Adrenal gland (tissue), 19 donors: ENCODE results near the gene FTSJ3. TPM values are rescaled to one million over a fixed set of nuclear protein-coding genes. Genes with fewer than 3 reads are reported as not detected.
"Not testable (repeated sequence)": the region's sequence is repeated elsewhere in the genome, so short reads cannot be mapped to it uniquely, and the experiment has no call there.

Experiments
- DNase-seq, 7 donors: peaks; one replicate each; pipeline ENCODE4 v3.0.0-alpha.2; 2019 to 2020
- H3K27ac ChIP-seq, 5 donors: fragments of 200-600 bp; sonication (generic) in 4 of 5; 1 replicate in 3 of 5; 2 replicates in 2 of 5; pipeline versions ENCODE4 v1.5.1 to v1.8.0; 2016 to 2020; ENCODE audit warnings: mild to moderate bottlenecking in 1 of 5
- H3K27me3 ChIP-seq: fragments of 200-600 bp; 2 replicates; pipeline ENCODE4 v1.8.0; 2021
- H3K36me3 ChIP-seq, 2 donors: fragments of 200-600 bp; replicated peaks in 1 of 2; 1 replicate in 1 of 2; 2 replicates in 1 of 2; pipeline versions ENCODE4 v1.5.1 to v1.8.0; 2018 to 2022
- H3K4me1 ChIP-seq, 2 donors: fragments of 200-600 bp; replicated peaks in 1 of 2; 1 replicate in 1 of 2; 2 replicates in 1 of 2; pipeline versions ENCODE4 v1.5.1 to v1.8.0; 2018 to 2021
- H3K4me3 ChIP-seq, 4 donors: fragments of 200-600 bp; sonication (generic) in 3 of 4; one replicate each; pipeline ENCODE4 v1.5.1; 2016 to 2018
- H3K9me3 ChIP-seq, 3 donors: fragments of 200-600 bp; sonication (generic) in 1 of 3; replicated peaks in 1 of 3; 1 replicate in 2 of 3; 2 replicates in 1 of 3; pipeline versions ENCODE4 v1.5.1 to v1.8.0; 2016 to 2021
- POLR2A ChIP-seq, 2 donors: fragments of 450-650 bp; IDR thresholded peaks; one replicate each; pipeline ENCODE4 v1.6.1; 2017; ENCODE audit warnings: antibody characterized with exemption in 2 of 2, mild to moderate bottlenecking in 2 of 2, moderate library complexity in 1 of 2
- WGBS, 4 donors: extraction: QIAGEN DNeasy Blood & Tissue Kit in 2 of 4; methylation state at CpG; one replicate each; pipeline versions ENCODE4 v1.1.5 to v1.1.7; 2013 to 2017; 5-methylcytosine and 5-hydroxymethylcytosine counted together
- intact Hi-C, 2 donors: fragments of 100-400 bp; cut with DNase I; formaldehyde crosslinking; loops; one replicate each; pipeline versions ENCODE4 v1.14.1 to v1.15.0; 2022 to 2023
- long read RNA-seq, 10 donors: library from polyadenylated mRNA in 3 of 10; unstranded in 2 of 10; stranded (forward) in 1 of 10; transcript quantifications; one replicate each; pipeline ENCODE4 v2.0.0 and lab custom pipeline, GENCODE V29; 2021 to 2026
- polyA plus RNA-seq, 3 donors: library from polyadenylated mRNA; stranded (reverse); fragments of 200-250 nt in 2 of 3; fragments of 350-450 nt in 1 of 3; fragmentation: Illumina TruSeq in 1 of 3; extraction: RNeasy Lipid Tissue Mini Kit (QIAGEN cat#74804) in 1 of 3; gene quantifications; one replicate each; pipeline ENCODE4 v1.2.3, GENCODE V29; 2013 to 2014
- total RNA-seq, 9 donors: library from RNA; depleted of rRNA in 4 of 9; stranded (reverse); fragments of >200 nt in 4 of 9; fragments of 120-200 nt in 1 of 9; fragmentation: NEBNext Ultra II Directional in 1 of 9; extraction: Animal tissue kit (Norgen Biotek cat#: 25700) in 1 of 9; gene quantifications; one replicate each; pipeline versions ENCODE4 v1.1.0 to v1.2.4, GENCODE V29; 2013 to 2023
- TF ChIP-seq, protein P1 (sequence below), 6 experiments: fragments of 450-650 bp in 4 of 6; fragments of 200-600 bp in 2 of 6; sonication (generic) in 1 of 6; IDR thresholded peaks; 1 replicate in 5 of 6; 2 replicates in 1 of 6; pipeline versions ENCODE4 v1.5.1 to v1.8.0; 2016 to 2021; ENCODE audit warnings: antibody characterized with exemption in 6 of 6, mild to moderate bottlenecking in 2 of 6, moderate library complexity in 1 of 6
- donor health status: healthy with polysubstance abuse.
- donor health status: Bipolar disorder and iron deficiency.
- donor health status: DM: yes; HTN: yes; CAD: no.
- donor health status: DM: no; HTN: no; CAD: no.
- donor health status: DM: no; HTN: no; CAD: no.
- donor health status: DM: yes; HTN: yes; CAD: no.

FTSJ3 gene, protein sequence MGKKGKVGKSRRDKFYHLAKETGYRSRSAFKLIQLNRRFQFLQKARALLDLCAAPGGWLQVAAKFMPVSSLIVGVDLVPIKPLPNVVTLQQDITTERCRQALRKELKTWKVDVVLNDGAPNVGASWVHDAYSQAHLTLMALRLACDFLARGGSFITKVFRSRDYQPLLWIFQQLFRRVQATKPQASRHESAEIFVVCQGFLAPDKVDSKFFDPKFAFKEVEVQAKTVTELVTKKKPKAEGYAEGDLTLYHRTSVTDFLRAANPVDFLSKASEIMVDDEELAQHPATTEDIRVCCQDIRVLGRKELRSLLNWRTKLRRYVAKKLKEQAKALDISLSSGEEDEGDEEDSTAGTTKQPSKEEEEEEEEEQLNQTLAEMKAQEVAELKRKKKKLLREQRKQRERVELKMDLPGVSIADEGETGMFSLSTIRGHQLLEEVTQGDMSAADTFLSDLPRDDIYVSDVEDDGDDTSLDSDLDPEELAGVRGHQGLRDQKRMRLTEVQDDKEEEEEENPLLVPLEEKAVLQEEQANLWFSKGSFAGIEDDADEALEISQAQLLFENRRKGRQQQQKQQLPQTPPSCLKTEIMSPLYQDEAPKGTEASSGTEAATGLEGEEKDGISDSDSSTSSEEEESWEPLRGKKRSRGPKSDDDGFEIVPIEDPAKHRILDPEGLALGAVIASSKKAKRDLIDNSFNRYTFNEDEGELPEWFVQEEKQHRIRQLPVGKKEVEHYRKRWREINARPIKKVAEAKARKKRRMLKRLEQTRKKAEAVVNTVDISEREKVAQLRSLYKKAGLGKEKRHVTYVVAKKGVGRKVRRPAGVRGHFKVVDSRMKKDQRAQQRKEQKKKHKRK
- total RNA-seq (10 to 100 TPM; 32.4 to 56.1 (median 42.9) TPM), polyA plus RNA-seq (10 to 100 TPM; 19.4 to 54.1 (median 44.9) TPM)
- long read RNA-seq, donor 1, partial matches to known transcripts, result 17 of 21 reads
- long read RNA-seq, donor 1, other reads (novel, unspliced or antisense), result 0 of 21 reads
- long read RNA-seq, donor 2, partial matches to known transcripts, result 17 of 20 reads
- long read RNA-seq, donor 2, other reads (novel, unspliced or antisense), result 0 of 20 reads
- long read RNA-seq, donor 3, partial matches to known transcripts, result 174 of 269 reads
- long read RNA-seq, donor 3, other reads (novel, unspliced or antisense), result 93 of 269 reads
- long read RNA-seq, donor 4, transcript FTSJ3-201 (21 exons, 3,559 nt), result major isoform, 7 of 11 reads
- long read RNA-seq, donor 4, partial matches to known transcripts, result 4 of 11 reads
- long read RNA-seq, donor 4, other reads (novel, unspliced or antisense), result 0 of 11 reads
- long read RNA-seq, donor 5, transcript FTSJ3-201 (21 exons, 3,559 nt), result major isoform, 63 of 100 reads
- long read RNA-seq, donor 5, partial matches to known transcripts, result 28 of 100 reads
- long read RNA-seq, donor 5, other reads (novel, unspliced or antisense), result 9 of 100 reads
- long read RNA-seq, donor 6, transcript FTSJ3-201 (21 exons, 3,559 nt), result major isoform, 10 of 22 reads
- long read RNA-seq, donor 6, partial matches to known transcripts, result 11 of 22 reads
- long read RNA-seq, donor 6, other reads (novel, unspliced or antisense), result 1 of 22 reads
- long read RNA-seq, donor 7, partial matches to known transcripts, result 102 of 140 reads
- long read RNA-seq, donor 7, other reads (novel, unspliced or antisense), result 37 of 140 reads
- long read RNA-seq, donor 8, partial matches to known transcripts, result 215 of 325 reads
- long read RNA-seq, donor 8, other reads (novel, unspliced or antisense), result 108 of 325 reads
- long read RNA-seq, donor 9, partial matches to known transcripts, result 7 of 8 reads
- long read RNA-seq, donor 9, other reads (novel, unspliced or antisense), result 0 of 8 reads
- long read RNA-seq, donor 10, partial matches to known transcripts, result 12 of 13 reads
- long read RNA-seq, donor 10, other reads (novel, unspliced or antisense), result 0 of 13 reads

DNA sequence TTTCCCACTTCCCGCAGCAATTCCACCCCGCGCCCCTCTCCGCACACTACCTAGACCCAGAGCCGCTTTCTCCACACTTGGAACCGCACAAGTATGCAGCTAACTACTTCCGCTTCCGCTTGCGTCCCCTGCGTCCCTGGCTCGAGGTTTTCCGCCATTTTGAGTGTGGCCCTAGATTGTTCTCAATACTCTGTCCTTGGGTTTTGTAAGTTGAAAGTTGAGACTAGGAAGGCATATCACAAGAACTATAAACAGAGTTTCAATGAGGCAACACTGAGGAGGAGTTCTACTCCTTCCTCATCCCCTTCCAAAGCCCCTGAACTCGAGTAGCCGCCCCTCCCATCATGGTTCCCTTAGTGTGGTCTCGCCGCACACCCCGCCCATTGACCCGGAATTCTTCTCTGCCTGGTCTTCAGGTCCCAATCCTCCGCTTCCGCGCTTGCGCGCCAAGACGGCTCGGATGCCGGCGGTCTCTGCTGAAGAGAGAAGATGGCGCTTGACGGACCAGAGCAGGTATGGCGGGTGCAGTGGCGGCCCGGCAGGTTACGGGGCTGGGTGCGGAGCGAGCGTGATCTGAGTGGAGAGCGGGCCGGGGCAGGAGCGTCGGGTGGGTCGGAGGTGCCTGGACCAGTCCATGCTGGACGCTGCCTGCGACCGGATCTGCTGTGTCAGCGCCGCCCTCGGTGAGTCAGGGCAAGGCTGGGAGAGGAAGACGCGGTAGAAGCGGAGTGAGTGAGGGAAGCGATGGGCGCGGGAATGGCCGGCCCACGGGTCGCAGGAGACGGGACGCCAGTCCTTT, at the start of gene FTSJ3, which contains the start of gene PSMC5:
FTSJ3 (minus strand) TSS at position 662 of the 799 bp plus-strand sequence. CDS start 761 bp downstream, outside the sequence.
PSMC5 (plus strand) TSS at position 430 of the 799 bp plus-strand sequence; CDS start at position 490, 60 bp downstream.
- H3K4me3 ChIP-seq, result peak within 1 kb of the TSS; percentile 63 to 99 (median 74)
- H3K27me3 ChIP-seq, result no peaks in the 10 kb centered on the region
- peaks cover 0 to 70% of the 10 kb centered on the region in 2 donors for H3K36me3 ChIP-seq
- intact Hi-C loops, result no loop called here
- peak within 1 kb of the TSS; percentile 67 to 98 (median 89) for H3K27ac ChIP-seq
- DNase-seq, result peak; percentile 92 to 97 (median 97)
- 0 to 1% (median 0%) methylated on average over 35 to 58 of the region's 58 CpGs for WGBS, 4 donors
- no peaks in the 10 kb centered on the region for H3K9me3 ChIP-seq
- TF ChIP-seq, protein P1, sequence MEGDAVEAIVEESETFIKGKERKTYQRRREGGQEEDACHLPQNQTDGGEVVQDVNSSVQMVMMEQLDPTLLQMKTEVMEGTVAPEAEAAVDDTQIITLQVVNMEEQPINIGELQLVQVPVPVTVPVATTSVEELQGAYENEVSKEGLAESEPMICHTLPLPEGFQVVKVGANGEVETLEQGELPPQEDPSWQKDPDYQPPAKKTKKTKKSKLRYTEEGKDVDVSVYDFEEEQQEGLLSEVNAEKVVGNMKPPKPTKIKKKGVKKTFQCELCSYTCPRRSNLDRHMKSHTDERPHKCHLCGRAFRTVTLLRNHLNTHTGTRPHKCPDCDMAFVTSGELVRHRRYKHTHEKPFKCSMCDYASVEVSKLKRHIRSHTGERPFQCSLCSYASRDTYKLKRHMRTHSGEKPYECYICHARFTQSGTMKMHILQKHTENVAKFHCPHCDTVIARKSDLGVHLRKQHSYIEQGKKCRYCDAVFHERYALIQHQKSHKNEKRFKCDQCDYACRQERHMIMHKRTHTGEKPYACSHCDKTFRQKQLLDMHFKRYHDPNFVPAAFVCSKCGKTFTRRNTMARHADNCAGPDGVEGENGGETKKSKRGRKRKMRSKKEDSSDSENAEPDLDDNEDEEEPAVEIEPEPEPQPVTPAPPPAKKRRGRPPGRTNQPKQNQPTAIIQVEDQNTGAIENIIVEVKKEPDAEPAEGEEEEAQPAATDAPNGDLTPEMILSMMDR (IDR thresholded peaks at IDR 0.05), result peak in 5 of 6 experiments; percentile 18 to 61 (median 44)
- peak; percentile 63 to 77 for TF ChIP-seq POLR2A (IDR thresholded peaks at IDR 0.05)
- peaks cover 8 to 29% of the 10 kb centered on the region in 2 donors for H3K4me1 ChIP-seq

DNA sequence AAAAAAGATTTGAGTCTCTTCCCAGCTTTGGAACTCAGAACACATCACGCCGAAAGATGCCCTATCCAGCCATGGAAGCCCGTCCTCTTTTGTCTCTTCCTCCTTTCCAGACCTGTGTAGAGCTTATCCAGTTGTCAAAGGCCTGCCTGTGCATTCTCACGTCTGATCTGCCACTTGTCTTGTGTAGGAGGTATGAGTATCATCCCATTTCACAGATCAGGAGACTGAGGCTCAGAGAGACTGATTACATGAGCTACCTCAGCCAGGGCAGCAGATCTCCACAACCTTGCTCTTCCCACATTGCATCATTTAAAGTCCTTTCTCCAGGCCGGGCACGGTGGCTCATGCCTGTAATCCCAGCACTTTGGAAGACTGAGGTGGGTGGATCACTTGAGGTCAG, 47.2 kb upstream of the FTSJ3 start:
- H3K4me1 ChIP-seq, H3K27ac ChIP-seq, H3K4me3 ChIP-seq, H3K27me3 ChIP-seq, H3K36me3 ChIP-seq, DNase-seq, H3K9me3 ChIP-seq, intact Hi-C loops: not testable (repeated sequence)
- 50 to 82% (median 75%) methylated on average over 6 of the region's 6 CpGs for WGBS, 4 donors

DNA sequence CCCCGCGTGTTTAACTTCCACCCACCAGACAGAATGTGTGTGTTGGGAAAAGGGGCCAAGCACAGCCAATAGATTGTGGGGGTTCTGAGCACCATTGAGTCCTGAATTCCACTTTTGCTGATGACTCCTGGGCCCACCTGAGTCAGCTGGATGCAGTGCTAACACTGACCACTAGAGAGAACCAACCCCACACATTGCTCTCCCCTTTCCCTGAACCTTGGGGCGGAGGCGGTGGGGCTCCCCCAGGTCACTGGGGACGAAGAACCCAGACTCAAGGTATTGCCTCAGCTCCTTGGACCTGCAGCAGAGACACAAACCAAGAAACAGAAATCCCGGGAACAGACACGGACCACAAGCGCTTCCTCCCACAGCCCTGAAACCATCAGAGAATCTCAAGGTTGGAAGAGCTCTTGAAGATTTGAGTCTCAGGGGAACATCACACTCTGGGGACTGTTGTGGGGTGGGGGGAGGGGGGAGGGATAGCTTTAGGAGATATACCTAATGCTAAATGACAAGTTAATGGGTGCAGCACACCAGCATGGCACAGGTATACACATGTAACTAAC, 46.7 kb upstream of the FTSJ3 start:
- H3K36me3 ChIP-seq, H3K9me3 ChIP-seq, H3K27ac ChIP-seq, intact Hi-C loops, H3K4me1 ChIP-seq, DNase-seq, H3K27me3 ChIP-seq, H3K4me3 ChIP-seq: not testable (repeated sequence)
- 66 to 90% (median 77%) methylated on average over 3 to 6 of the region's 8 CpGs for WGBS, 4 donors

DNA sequence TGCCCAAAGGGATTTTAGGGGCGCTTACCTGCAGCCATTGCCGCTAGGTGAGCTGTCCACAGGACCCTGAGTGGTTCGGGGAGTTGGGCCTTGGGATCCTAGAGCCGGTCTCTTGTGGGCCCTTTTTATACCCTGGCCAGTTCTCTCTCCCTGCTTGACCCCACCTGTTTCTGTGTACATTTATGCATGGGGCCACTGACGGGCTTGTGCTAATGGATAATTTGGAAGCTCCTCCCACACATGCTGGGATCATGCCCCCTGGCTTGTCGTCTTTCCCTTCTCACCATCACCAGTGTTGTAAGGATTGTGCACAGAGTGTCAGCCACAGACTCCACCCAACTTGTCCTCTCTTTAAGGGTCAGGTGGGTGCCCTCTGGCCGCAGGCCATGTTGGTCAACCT, 46.1 kb upstream of the FTSJ3 start, which contains the start of gene CSH2:
CSH2 (minus strand) TSS at position 101 of the 400 bp plus-strand sequence; CDS start at position 38, 63 bp downstream.
- H3K27me3 ChIP-seq, H3K36me3 ChIP-seq, DNase-seq, H3K27ac ChIP-seq, intact Hi-C loops, H3K9me3 ChIP-seq, H3K4me3 ChIP-seq, H3K4me1 ChIP-seq: not testable (repeated sequence)
- 83 to 88% methylated on average over 5 to 7 of the region's 7 CpGs; no CpG with 5 or more reads in 2 of the 4 donors for WGBS, 4 donors

DNA sequence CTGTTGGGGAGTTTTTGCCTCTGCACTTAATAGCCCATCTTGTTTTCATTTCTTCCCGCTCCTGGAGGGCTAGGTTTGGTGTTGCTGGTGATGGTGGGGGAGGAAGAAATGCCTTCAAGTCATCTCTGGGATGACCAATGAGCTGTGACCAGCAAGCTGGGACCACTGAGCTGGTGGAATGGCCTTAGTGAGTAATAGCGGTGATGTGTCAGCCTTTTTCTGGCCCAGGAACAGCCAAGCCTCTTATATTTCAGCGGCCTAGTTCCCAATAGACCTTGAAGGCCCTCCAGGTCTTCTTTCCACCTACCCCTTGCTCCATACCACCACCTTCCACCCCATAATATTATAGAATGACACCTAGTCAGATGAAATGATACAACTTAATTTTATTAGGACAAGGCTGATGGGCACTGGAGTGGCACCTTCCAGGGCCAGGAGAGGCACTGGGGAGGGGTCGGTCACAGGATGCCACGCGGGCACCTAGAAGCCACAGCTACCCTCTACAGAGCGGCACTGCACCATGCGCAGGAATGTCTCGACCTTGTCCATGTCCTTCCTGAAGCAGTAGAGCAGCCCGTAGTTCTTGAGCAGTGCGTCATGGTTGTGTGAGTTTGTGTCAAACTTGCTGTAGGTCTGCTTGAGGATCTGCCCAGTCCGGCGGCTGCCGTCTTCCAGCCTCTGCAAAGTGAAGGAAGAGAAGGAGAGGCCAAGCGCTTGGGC, 44.3 kb upstream of the FTSJ3 start:
- H3K36me3 ChIP-seq, H3K27ac ChIP-seq, DNase-seq, H3K27me3 ChIP-seq, H3K9me3 ChIP-seq, intact Hi-C loops, H3K4me3 ChIP-seq, H3K4me1 ChIP-seq: not testable (repeated sequence)
- 91 to 98% (median 94%) methylated on average over 4 to 15 of the region's 15 CpGs for WGBS, 4 donors

DNA sequence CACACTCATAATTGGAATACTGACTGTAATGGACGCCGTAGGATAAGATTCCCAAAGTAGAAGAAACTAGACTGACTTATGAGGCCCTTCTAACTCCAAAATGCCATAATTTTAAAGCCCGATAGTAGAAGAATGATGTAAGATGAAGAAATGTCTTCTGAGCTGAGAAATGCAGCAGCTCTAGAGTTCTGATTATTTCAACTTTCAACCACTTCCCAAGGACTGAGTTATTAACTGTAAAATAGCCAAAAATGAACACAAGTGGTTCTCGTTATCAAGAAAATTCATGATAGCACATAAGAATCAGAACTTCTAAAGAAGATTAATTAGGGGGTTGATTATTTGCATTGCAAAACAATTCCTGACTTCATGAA, 42.8 kb upstream of the FTSJ3 start:
- H3K4me3 ChIP-seq, H3K4me1 ChIP-seq, H3K36me3 ChIP-seq, DNase-seq, H3K9me3 ChIP-seq, H3K27ac ChIP-seq, intact Hi-C loops, H3K27me3 ChIP-seq: not testable (repeated sequence)
- 79 to 92% (median 86%) methylated on average over 4 of the region's 4 CpGs for WGBS, 4 donors
